SK-N-SH treated with all-trans-retinoic acid at 6 μM for 48 hours (cell line): ENCODE measurements around the gene MYO15B.

Experiments
- ATAC-seq: fragments of 200-7000 bp; cut with Tn5 transposase; 3 replicates; pipeline ENCODE4 v1.9.1; 2020; ENCODE audit warnings: mild to moderate bottlenecking, moderate library complexity
- ARNTL ChIP-seq: fragments of 450-650 bp; formaldehyde crosslinking; IDR thresholded peaks from 2 replicates; pipeline ENCODE4 v1.5.0; 2020; ENCODE audit warnings: low read depth, mild to moderate bottlenecking, moderate library complexity, borderline replicate concordance
- BACH2 ChIP-seq: fragments of 250-450 bp; sonication (Bioruptor Pico); IDR thresholded peaks from 2 replicates; pipeline ENCODE4 v1.9.0; 2021; ENCODE audit warnings: mild to moderate bottlenecking, borderline replicate concordance
- CREB5 ChIP-seq: fragments of 250-450 bp; sonication (Bioruptor Pico); IDR thresholded peaks from 2 replicates; pipeline ENCODE4 v1.5.1; 2020; ENCODE audit warnings: low read depth, mild to moderate bottlenecking, moderate library complexity
- CSDC2 ChIP-seq: fragments of 250-450 bp; sonication (Bioruptor Pico); IDR thresholded peaks from 2 replicates; pipeline ENCODE4 v1.5.0; 2020; ENCODE audit warnings: mild to moderate bottlenecking, moderate library complexity
- CSRNP3 ChIP-seq: fragments of 250-450 bp; sonication (Bioruptor Pico); IDR thresholded peaks from 2 replicates; pipeline ENCODE4 v1.5.1; 2021; ENCODE audit warnings: mild to moderate bottlenecking, moderate library complexity
- ESRRG ChIP-seq: fragments of 250-450 bp; sonication (Bioruptor Pico); IDR thresholded peaks from 2 replicates; pipeline ENCODE4 v1.6.1; 2021; ENCODE audit warnings: mild to moderate bottlenecking
- GLIS3 ChIP-seq: fragments of 250-450 bp; sonication (Bioruptor Pico); IDR thresholded peaks from 2 replicates; pipeline ENCODE4 v1.5.0; 2020; ENCODE audit warnings: mild to moderate bottlenecking, moderate library complexity
- OSR1 ChIP-seq: fragments of 250-450 bp; sonication (Bioruptor Pico); IDR thresholded peaks from 2 replicates; pipeline ENCODE4 v1.8.0; 2022; ENCODE audit warnings: moderate library complexity, mild to moderate bottlenecking, inconsistent platforms
- PATZ1 ChIP-seq: fragments of 250-450 bp; sonication (Bioruptor Pico); IDR thresholded peaks from 2 replicates; pipeline ENCODE4 v1.8.0; 2020; ENCODE audit warnings: mild to moderate bottlenecking, moderate library complexity, borderline replicate concordance
- POU6F1 ChIP-seq: fragments of 250-450 bp; sonication (Bioruptor Pico); IDR thresholded peaks from 2 replicates; pipeline ENCODE4 v1.8.0; 2021; ENCODE audit warnings: low read depth, mild to moderate bottlenecking, moderate library complexity, borderline replicate concordance
- PPARA ChIP-seq: fragments of 250-450 bp; sonication (Bioruptor Pico); IDR thresholded peaks from 2 replicates; pipeline ENCODE4 v1.5.0; 2020; ENCODE audit warnings: mild to moderate bottlenecking, borderline replicate concordance
- RARB ChIP-seq: fragments of 250-450 bp; sonication (Bioruptor Pico); IDR thresholded peaks from 2 replicates; pipeline ENCODE4 v1.8.0; 2021; ENCODE audit warnings: mild to moderate bottlenecking, moderate library complexity
- SNAI2 ChIP-seq: fragments of 250-450 bp; sonication (Bioruptor Pico); IDR thresholded peaks from 2 replicates; pipeline ENCODE4 v1.5.0; 2020; ENCODE audit warnings: mild to moderate bottlenecking, moderate library complexity
- TCF4 ChIP-seq: fragments of 250-450 bp; sonication (Bioruptor Pico); IDR thresholded peaks from 2 replicates; pipeline ENCODE4 v1.8.0; 2021; ENCODE audit warnings: mild to moderate bottlenecking, moderate library complexity, borderline replicate concordance
- TSHZ2 ChIP-seq: fragments of 250-450 bp; sonication (Bioruptor Pico); IDR thresholded peaks from 2 replicates; pipeline ENCODE4 v1.5.0; 2020; ENCODE audit warnings: mild to moderate bottlenecking, moderate library complexity
- ZC3H10 ChIP-seq: fragments of 250-450 bp; sonication (Bioruptor Pico); IDR thresholded peaks from 2 replicates; pipeline ENCODE4 v1.5.1; 2021; ENCODE audit warnings: mild to moderate bottlenecking, moderate library complexity
- ZFP30 ChIP-seq: fragments of 450-650 bp; formaldehyde crosslinking; IDR thresholded peaks from 2 replicates; pipeline ENCODE4 v1.5.0; 2022; ENCODE audit warnings: mild to moderate bottlenecking, moderate library complexity
- ZNF565 ChIP-seq: fragments of 450-650 bp; formaldehyde crosslinking; conservative IDR thresholded peaks from 2 replicates; pipeline ENCODE4 v1.5.0; 2020; ENCODE audit warnings: low read depth, mild to moderate bottlenecking, moderate library complexity
- ZNF8 ChIP-seq: fragments of 450-650 bp; formaldehyde crosslinking; IDR thresholded peaks from 2 replicates; pipeline ENCODE4 v1.5.0; 2020; ENCODE audit warnings: mild to moderate bottlenecking, moderate library complexity

Gene MYO15B

GRCh38 chr17:75625813-75626486, 38.4 kb downstream of the MYO15B start:
- ATAC-seq = peak; percentile 74
- TF ChIP-seq ESRRG (no peak), TCF4 (no peak), SNAI2 (no peak), GLIS3 (CRISPR knock-in tag) (no peak), CSDC2 (no peak), CREB5 (CRISPR knock-in tag) (no peak), RARB (CRISPR knock-in tag) (no peak), TSHZ2 (no peak), ZNF8 (no peak), POU6F1 (CRISPR knock-in tag) (no peak), OSR1 (no peak), ZNF565 (no peak)

- TF ChIP-seq ARNTL (no peak), GLIS3 (CRISPR knock-in tag) (no peak), POU6F1 (CRISPR knock-in tag) (no peak), PPARA (CRISPR knock-in tag) (no peak)
- no peak for ATAC-seq
Observed at GRCh38 chr17:75626496-75627038, 39.0 kb downstream of the MYO15B start.

- ATAC-seq = no peak
- TF ChIP-seq GLIS3 (CRISPR knock-in tag) = no peak
- TF ChIP-seq ZFP30 = no peak
- no peak for TF ChIP-seq ZC3H10
- TF ChIP-seq PPARA (CRISPR knock-in tag) = no peak
- no peak for TF ChIP-seq CSDC2
- no peak for TF ChIP-seq TSHZ2
- no peak for TF ChIP-seq ZNF8
- TF ChIP-seq CREB5 (CRISPR knock-in tag) = no peak
- no peak for TF ChIP-seq SNAI2
- TF ChIP-seq BACH2 (CRISPR knock-in tag) = no peak
- TF ChIP-seq PATZ1 = no peak
- no peak for TF ChIP-seq ESRRG
- no peak for TF ChIP-seq POU6F1 (CRISPR knock-in tag)
- no peak for TF ChIP-seq CSRNP3 (CRISPR knock-in tag)
Observed at GRCh38 chr17:75627094-75627493, 39.5 kb downstream of the MYO15B start.
